Activated CD8-positive, alpha-beta memory T cell treated with anti-CD3 and anti-CD28 coated beads, Interleukin-2, amount 50 U/mL, for 1 hour (primary cell): ENCODE measurements around the gene CHODL.

Experiments used
- DNase-seq: peaks from one replicate; pipeline ENCODE4 v3.0.0-alpha.2; 2020; ENCODE audit errors: extremely low read depth

Gene CHODL

GRCh38 chr21:18289876-18290275 lies 45.2 kb downstream of the CHODL start:
- DNase-seq: no peak

- DNase-seq: no peak
Measured at GRCh38 chr21:18294100-18294499, 49.5 kb downstream of the CHODL start.

- DNase-seq: no peak
Measured at GRCh38 chr21:18298228-18298627, 53.6 kb downstream of the CHODL start.
